Left lobe of liver (tissue), 2 donors: ENCODE data around the gene TPSAB1. TPM values are rescaled to one million over a fixed set of nuclear protein-coding genes. Genes with fewer than 3 reads are reported as not detected.

ENCODE experiments used
- ATAC-seq: fragments of 200-7000 bp; cut with Tn5 transposase; one replicate; pipeline ENCODE4 v1.9.1; 2020; ENCODE audit warnings: mild to moderate bottlenecking, moderate library complexity
- DNase-seq: peaks from one replicate; pipeline ENCODE4 v3.0.0-alpha.2; 2020; ENCODE audit warnings: low spot score
- total RNA-seq: library from RNA; stranded (reverse); gene quantifications from one replicate; pipeline ENCODE4 v1.2.1, GENCODE V29; 2021
- donor health status: DM: no; HTN: no; CAD: no; lungs with moderate emphysema.
- donor health status: DM: no; HTN: yes; CAD: no.

Gene TPSAB1
- total RNA-seq, 1 donor from 2014 or later = 1.6 TPM

DNA sequence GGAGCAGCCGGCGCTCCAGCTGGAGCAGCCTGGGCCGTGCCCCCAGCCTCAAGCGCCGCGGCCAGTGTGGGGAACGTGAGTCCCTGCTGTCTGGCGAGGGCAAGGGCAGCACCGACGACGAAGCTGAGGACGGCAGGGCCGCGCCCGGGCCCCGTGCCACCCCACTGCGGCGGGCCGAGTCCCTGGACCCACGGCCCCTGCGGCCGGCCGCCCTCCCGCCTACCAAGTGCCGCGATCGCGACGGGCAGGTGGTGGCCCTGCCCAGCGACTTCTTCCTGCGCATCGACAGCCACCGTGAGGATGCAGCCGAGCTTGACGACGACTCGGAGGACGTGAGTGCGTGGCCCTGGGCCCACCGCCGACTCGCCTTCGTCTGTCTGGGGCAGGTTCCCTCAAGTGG, 31.4 kb upstream of the TPSAB1 start:
- DNase-seq = no peak
- ATAC-seq = no peak

DNA sequence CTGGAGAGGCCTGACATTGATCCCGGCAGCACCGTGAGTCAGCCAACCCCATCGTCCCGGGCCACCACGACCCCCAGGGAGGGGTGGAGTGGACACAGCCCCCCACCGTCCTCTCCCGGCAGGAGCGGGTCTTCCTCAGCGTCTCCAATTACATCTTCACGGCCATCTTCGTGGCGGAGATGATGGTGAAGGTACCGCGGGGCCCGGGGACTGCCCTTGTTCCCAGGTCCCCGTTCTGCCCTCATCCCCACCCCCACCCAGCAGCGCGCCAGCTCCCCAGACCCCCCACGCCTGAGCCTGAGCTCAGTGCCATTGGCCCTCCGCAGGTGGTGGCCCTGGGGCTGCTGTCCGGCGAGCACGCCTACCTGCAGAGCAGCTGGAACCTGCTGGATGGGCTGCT, 30.0 kb upstream of the TPSAB1 start:
- no peak for ATAC-seq
- no peak for DNase-seq

DNA sequence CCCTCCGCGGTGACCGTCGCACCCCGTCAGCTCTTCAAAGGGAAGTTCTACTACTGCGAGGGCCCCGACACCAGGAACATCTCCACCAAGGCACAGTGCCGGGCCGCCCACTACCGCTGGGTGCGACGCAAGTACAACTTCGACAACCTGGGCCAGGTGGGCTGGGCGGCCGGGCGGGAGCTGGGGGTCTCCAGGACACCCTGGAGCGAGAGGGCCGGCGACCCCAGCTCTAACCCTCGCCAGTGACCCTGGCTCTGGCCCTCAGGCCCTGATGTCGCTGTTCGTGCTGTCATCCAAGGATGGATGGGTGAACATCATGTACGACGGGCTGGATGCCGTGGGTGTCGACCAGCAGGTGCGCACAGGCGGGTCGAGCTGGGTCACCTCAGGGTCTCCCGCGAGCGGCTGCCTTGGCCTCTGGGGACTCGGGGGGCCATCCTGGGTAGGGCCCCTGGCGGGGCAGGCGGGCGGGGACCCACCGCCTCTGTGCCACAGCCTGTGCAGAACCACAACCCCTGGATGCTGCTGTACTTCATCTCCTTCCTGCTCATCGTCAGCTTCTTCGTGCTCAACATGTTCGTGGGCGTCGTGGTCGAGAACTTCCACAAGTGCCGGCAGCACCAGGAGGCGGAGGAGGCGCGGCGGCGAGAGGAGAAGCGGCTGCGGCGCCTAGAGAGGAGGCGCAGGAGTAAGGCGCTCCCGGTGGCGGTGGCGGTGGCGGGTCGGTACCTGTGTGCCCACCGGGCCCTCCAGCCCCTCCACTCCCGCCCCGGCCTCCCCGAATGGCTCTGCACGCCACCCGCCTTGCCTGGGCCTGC, 28.8 kb upstream of the TPSAB1 start:
- ATAC-seq = no peak

DNA sequence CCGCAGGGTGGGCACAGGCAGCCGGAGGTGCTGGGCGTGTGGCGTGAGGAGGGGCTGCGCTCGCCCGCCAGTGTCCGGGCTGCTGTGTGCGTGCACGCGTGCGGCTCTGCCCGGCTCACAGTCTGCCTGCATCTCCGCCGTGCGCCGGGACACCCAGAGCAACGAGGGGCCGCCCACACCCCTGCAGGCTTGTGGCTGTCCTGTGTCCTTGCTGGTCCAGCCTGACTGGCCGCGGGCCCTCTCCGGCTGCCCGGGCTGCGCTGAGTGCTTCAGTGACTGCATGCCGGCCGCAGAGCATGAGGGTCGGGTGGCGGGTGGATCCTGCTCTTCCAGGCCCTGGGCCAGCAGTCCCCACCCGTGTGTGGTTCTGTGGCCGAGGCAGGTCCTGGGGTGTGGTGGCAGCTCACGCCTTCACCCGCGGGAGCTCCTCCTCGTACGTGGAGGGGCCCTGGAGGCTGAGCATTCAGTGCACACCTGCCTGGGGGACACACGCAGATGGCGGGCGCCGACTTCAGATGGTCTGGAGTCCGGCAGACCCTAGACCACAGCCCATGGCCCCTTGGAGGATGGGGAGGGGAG, 27.8 kb upstream of the TPSAB1 start:
- DNase-seq (no peak), ATAC-seq (no peak)

More for the DNA sequence above, 28.8 kb upstream of the TPSAB1 start:
- no peak for DNase-seq

DNA sequence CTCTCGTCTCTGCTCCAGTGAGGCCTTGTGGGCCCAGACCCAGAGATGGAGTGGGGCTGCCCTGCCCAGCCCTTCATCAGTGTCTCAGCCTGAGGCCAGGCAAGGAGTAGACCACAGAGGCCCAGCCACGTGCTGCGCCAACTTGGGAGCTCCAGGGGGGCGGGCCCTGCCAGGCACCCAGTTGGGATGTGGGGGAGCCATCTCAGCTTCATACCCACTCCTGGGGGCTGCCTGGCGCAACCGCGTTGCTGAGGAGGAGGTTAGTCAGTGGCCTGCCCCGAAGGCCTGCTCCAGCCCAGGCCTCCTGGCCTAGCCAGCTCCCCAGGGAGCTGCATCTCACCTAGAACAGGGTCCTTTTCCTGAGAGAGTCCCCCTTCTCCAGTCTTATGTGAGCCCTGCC, 27.3 kb upstream of the TPSAB1 start:
- DNase-seq = no peak
- no peak for ATAC-seq

DNA sequence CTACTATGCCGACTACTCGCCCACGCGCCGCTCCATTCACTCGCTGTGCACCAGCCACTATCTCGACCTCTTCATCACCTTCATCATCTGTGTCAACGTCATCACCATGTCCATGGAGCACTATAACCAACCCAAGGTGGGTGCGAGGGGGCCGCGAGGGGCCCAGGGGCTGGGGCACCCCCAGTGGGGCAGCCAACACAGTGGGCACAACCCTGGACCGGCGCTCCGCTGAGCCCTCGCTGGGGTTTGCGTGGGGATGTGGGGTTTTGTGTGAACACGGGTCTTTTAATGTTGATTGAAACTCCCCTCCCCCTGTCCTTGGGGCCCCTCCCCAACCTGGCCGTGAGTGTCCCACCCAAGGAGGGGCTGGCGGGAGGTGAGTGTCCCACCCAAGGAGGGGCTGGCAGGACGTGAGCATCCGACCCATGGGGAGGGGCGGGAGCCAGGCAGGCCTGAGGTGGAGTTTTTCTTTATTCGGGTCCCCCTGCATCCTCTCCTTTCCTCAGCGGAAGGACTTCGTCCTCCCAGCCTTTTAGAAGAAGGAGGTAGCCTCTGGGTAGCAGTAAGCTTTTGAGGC, 26.6 kb upstream of the TPSAB1 start:
- ATAC-seq (no peak), DNase-seq (no peak)

DNA sequence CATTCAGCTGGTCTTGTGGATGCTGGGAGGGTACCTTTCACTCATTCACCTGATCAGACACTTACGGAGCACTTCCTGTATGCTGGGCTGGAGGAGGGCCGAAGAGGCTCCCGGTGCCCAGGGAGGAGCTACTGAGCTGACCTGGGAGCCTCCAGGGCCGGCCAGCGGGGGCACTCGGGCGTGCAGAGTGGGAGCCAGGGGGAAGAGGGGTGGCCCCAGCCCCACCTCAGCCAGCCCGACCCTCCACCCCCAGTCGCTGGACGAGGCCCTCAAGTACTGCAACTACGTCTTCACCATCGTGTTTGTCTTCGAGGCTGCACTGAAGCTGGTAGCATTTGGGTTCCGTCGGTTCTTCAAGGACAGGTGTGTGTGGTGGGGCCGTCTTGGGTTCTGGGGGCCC, 25.8 kb upstream of the TPSAB1 start:
- no peak for DNase-seq

DNA sequence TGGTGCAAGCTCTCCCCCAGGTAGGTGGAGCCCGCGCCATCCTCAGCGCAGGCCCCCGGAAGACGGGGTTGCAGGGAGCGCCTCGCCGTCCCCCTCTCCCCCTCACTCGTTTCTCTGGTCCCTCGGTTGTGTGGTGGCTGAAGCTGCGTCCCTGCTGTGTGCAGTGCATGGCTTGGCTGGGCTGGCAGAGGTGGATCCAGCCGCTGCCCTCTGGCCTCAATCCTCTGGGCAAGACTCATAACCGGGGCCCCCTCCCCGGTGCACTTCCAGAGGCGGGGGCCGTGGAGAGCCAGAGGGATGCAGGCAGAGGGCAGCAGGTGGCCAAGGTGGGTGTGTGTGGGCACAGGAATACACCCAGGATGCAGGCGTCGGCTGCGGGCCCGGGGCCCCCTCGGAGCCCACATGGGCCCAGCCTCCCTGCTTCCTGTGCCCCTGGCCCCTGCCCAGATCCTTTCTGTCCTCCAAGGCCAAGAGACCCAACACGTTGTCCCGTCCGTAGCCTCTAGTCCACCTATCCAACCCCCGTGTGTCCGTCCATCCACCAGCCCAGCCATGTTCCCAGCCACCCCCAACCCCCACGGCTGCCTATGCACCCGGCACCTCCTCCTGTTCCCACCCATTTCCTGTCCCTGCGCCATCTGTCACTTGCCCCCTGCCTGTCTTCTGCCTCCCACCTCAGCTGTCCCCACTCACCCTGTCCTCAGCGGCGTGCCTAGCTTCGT, 24.8 kb upstream of the TPSAB1 start:
- no peak for ATAC-seq
- no peak for DNase-seq

More for the DNA sequence above, 25.8 kb upstream of the TPSAB1 start:
- no peak for ATAC-seq

DNA sequence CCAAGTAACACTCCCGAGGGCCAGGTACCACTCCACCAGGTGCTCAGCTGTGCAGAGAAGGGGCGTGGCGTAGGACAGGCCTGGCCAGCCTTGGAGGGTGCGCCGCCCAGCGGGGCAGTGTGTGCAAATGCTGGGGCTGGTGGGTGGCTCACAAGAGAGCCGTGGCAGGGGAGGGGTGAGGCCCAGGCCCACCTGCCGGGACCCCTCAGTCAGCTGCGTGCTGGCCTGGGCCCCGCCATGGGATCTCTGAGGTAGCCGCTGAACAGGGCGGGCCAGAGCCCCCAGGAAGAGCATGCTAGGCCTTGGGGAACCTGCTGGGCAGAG, 24.2 kb upstream of the TPSAB1 start:
- ATAC-seq = no peak
- no peak for DNase-seq

DNA sequence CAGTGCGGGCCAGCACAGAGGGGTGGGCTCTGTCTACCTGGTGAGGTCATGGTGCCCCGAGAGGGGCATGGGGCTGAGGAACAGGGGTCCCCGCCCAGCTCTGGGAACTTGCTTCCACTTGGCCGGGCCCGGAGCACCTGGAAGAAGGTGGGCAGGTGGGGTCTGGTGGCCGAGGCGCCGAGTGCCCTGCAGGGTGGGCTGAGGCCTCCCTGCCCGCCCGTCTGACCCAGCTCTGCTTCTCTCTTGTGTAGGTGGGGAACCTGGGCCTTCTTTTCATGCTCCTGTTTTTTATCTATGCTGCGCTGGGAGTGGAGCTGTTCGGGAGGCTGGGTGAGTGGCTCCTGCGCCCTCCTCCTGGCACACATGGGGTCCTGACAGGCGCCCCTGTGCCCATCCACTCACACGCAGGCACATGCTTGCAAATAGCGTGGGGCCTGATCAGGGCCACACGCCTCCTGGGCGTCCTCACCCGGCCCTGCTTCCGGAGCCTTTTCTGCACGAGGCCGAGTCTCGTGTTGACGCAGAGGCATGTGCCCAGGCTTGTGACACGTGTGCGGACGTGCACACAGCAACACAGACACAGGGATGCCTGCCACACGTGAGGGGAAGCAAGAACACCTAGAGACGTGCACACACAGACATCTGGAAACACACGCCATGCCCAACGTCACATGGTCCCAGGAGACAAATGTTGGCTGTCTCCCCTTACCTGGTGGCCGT, 23.7 kb upstream of the TPSAB1 start:
- no peak for ATAC-seq
- DNase-seq = no peak

DNA sequence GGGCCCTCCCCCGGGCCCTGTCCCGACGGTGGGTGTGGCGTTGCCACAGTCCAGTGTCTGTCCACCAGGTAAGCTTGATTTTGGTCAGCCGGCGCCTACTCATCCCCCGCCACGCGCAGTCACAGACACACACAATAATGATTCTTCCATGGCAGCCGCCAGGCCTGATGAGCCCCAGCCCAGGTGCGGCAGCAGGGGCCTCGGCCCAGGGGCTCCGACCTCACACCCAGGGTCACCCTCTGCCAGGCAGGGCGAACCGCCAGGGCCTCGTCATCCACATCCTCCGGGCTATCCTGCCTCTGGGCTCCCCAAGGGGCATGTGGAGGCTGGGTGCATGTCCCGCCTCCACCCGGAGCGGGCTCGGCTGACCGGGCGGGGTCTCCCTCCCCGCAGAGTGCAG, 23.0 kb upstream of the TPSAB1 start:
- no peak for DNase-seq
- ATAC-seq = no peak

DNA sequence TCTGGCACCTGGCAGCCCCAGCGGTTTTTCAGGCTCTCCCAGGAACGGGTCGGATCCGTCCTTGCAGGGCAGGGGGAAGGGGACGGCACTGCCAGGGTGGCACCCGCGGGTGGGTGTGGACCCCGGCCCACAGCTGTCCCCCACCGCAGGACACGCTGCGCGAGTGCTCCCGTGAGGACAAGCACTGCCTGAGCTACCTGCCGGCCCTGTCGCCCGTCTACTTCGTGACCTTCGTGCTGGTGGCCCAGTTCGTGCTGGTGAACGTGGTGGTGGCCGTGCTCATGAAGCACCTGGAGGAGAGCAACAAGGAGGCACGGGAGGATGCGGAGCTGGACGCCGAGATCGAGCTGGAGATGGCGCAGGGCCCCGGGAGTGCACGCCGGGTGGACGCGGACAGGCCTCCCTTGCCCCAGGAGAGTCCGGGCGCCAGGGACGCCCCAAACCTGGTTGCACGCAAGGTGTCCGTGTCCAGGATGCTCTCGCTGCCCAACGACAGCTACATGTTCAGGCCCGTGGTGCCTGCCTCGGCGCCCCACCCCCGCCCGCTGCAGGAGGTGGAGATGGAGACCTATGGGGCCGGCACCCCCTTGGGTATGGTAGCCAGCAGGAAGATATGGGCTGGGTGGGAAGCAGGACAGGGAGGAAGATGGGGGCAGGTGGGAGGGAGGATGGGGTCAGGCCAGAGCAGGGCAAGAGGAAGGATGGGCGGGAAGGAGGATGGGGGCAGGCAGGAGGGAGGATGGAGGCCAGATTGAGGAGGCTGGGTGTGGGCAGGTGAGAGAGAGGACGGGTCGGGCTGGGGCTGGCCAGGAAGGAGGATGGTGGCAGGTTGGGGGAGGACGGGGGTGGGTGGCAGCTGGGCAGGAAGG, 22.2 kb upstream of the TPSAB1 start:
- no peak for ATAC-seq
- DNase-seq = no peak

DNA sequence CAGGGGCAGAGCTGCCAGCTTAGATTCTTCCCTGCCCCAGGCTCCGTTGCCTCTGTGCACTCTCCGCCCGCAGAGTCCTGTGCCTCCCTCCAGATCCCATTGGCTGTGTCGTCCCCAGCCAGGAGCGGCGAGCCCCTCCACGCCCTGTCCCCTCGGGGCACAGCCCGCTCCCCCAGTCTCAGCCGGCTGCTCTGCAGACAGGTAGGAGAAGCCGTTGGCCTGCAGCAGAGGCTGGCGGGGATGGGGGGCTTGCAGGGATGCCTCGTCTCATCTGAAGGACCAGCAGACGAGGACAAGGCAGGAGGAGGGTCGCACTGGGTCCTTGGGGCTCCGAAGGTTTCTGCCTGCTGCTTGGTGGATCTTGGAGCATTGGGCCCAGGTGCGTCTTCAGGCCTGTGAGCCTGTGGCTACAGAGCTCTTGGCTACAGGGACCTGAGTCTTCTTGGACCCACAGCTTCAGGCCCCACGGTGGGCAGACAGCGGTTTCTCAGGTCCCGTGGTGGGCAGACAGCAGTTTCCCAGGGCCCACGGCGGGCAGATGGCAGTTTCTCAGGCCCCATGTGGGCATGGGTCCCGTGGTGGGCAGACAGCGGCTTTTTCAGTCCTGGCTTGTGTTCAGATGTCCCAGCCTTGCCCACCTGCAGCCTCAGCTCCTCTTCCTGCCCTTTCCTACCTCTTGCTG, 21.4 kb upstream of the TPSAB1 start:
- no peak for ATAC-seq
- no peak for DNase-seq

DNA sequence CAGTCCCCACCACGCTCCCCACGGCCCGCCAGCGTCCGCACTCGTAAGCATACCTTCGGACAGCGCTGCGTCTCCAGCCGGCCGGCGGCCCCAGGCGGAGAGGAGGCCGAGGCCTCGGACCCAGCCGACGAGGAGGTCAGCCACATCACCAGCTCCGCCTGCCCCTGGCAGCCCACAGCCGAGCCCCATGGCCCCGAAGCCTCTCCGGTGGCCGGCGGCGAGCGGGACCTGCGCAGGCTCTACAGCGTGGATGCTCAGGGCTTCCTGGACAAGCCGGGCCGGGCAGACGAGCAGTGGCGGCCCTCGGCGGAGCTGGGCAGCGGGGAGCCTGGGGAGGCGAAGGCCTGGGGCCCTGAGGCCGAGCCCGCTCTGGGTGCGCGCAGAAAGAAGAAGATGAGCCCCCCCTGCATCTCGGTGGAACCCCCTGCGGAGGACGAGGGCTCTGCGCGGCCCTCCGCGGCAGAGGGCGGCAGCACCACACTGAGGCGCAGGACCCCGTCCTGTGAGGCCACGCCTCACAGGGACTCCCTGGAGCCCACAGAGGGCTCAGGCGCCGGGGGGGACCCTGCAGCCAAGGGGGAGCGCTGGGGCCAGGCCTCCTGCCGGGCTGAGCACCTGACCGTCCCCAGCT, 20.3 kb upstream of the TPSAB1 start:
- ATAC-seq (no peak), DNase-seq (no peak)

DNA sequence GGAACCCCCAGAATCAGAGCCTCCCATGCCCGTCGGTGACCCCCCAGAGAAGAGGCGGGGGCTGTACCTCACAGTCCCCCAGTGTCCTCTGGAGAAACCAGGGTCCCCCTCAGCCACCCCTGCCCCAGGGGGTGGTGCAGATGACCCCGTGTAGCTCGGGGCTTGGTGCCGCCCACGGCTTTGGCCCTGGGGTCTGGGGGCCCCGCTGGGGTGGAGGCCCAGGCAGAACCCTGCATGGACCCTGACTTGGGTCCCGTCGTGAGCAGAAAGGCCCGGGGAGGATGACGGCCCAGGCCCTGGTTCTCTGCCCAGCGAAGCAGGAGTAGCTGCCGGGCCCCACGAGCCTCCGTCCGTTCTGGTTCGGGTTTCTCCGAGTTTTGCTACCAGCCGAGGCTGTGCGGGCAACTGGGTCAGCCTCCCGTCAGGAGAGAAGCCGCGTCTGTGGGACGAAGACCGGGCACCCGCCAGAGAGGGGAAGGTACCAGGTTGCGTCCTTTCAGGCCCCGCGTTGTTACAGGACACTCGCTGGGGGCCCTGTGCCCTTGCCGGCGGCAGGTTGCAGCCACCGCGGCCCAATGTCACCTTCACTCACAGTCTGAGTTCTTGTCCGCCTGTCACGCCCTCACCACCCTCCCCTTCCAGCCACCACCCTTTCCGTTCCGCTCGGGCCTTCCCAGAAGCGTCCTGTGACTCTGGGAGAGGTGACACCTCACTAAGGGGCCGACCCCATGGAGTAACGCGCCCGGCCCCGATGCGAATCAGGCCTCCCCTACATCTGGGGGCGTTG, 19.5 kb upstream of the TPSAB1 start:
- no peak for DNase-seq
- ATAC-seq = no peak

DNA sequence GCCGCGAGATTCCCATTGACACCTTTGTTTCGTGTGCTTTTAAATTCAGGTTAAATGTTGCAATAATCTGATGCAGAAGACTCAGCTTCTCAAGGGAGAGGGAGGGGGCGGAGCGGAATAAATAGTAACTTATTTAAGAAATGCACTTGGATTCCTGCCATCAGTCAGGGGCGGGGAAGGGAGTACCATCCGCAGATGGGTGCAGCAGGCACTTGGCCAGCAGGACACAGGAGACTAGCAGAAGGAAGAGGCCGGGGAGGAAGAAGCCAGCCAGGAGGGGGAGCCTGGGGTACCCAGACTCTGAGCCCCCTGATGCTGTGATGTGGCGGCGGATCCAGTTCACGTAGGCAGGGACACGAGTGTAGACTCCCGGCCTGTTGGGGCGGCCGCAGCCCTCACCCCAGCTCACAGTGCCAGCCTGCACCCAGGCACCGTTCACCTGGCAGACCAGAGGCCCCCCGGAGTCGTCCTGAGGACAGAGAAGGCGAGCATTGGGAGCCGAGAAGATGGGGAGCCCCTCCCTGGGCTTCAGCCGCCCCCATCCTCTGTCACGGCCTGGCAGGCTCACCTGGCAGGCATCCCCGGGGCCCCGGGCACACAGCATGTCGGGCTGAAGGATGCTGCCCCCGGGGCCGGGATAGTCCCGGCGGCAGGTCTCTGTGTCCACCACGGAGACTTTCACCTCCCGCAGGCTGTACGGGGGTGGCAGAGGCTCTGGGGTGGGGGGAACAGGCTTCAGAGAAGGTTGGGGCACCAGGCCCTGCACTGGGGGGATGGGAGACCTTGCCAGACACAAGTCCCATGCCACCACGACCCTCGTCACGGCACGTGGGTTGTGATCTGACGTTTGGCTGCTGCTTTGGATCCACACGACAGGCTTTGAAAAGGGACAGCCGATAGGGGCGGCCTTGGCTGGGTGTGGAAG, 18.6 kb upstream of the TPSAB1 start:
- ATAC-seq = no peak
- no peak for DNase-seq
